ENCODE results near the gene ZNF618.

GRCh38 chr9:113962396-113962795 lies 86.3 kb downstream of the ZNF618 start:
- TF ChIP-seq CTCF (IDR thresholded peaks at IDR 0.05), result no peak
- TF ChIP-seq POLR2A (IDR thresholded peaks at IDR 0.05), result no peak
- no peak for TF ChIP-seq POLR2AphosphoS5 (IDR thresholded peaks at IDR 0.05; ENCODE audit: insufficient read depth in 1 of 2, low read depth in 1 of 2)

Measured in vagina (tissue), 2 donors.